ENCODE measurements around the gene TMEM161A.

- no peak for TF ChIP-seq YY1 (IDR thresholded peaks at IDR 0.05; ENCODE audit: insufficient read depth, insufficient read length)
- TF ChIP-seq ZNF274 (IDR thresholded peaks at IDR 0.05; ENCODE audit: low read depth, low read length), result no peak
Measured at GRCh38 chr19:19115954-19116353, 22.3 kb downstream of the TMEM161A start.

Measured in NT2/D1 (cell line).